MM.1S (cell line): ENCODE measurements around the gene METTL22.

Source experiments
- DNase-seq: peaks from one replicate; pipeline ENCODE4 v3.0.0-alpha.2; 2015
- H2AFZ ChIP-seq: fragments of 300-600 bp; sonication (generic); 2 replicates; pipeline ENCODE4 v1.6.0; 2016; ENCODE audit warnings: antibody characterized with exemption, low read length
- H3F3A ChIP-seq: fragments of 300-600 bp; sonication (generic); 2 replicates; pipeline ENCODE4 v1.6.1; 2016; ENCODE audit warnings: mild to moderate bottlenecking, antibody characterized with exemption, low read length, moderate library complexity, mixed read lengths; ENCODE audit not compliant: insufficient read depth
- H3K27ac ChIP-seq: fragments of 300-600 bp; sonication (generic); 2 replicates; pipeline ENCODE4 v1.5.1; 2016; ENCODE audit warnings: mild to moderate bottlenecking, low read length
- H3K27me3 ChIP-seq: fragments of 300-600 bp; sonication (generic); replicated peaks from 2 replicates; pipeline ENCODE4 v1.6.0; 2016; ENCODE audit warnings: low read length; ENCODE audit not compliant: insufficient read depth
- H3K36me3 ChIP-seq: fragments of 300-600 bp; sonication (generic); replicated peaks from 2 replicates; pipeline ENCODE4 v1.6.1; 2016; ENCODE audit warnings: mild to moderate bottlenecking, low read length, mixed read lengths; ENCODE audit not compliant: insufficient read depth
- H3K4me1 ChIP-seq: fragments of 300-600 bp; sonication (generic); 2 replicates; pipeline ENCODE4 v1.6.1; 2016; ENCODE audit warnings: low read length, mixed read lengths
- H3K4me2 ChIP-seq: fragments of 300-600 bp; sonication (generic); 2 replicates; pipeline ENCODE4 v1.6.0; 2016; ENCODE audit warnings: low read depth, low read length
- H3K4me3 ChIP-seq: fragments of 300-600 bp; sonication (generic); 2 replicates; pipeline ENCODE4 v1.5.1; 2016; ENCODE audit warnings: low read length, mixed read lengths
- H3K79me2 ChIP-seq: fragments of 300-600 bp; sonication (generic); 2 replicates; pipeline ENCODE4 v1.6.1; 2016; ENCODE audit warnings: mixed run types, low read length, mixed read lengths
- H3K9ac ChIP-seq: fragments of 300-600 bp; sonication (generic); 2 replicates; pipeline ENCODE4 v1.6.1; 2016; ENCODE audit warnings: low read length, mixed read lengths
- H3K9me2 ChIP-seq: fragments of 300-600 bp; sonication (generic); replicated peaks from 2 replicates; pipeline ENCODE4 v1.6.1; 2016; ENCODE audit warnings: mild to moderate bottlenecking, low read length, mixed read lengths; ENCODE audit not compliant: insufficient read depth
- H3K9me3 ChIP-seq: fragments of 300-600 bp; sonication (generic); replicated peaks from 2 replicates; pipeline ENCODE4 v1.6.1; 2016; ENCODE audit warnings: mild to moderate bottlenecking, low read length, mixed read lengths; ENCODE audit not compliant: insufficient read depth
- H4K20me1 ChIP-seq: fragments of 300-600 bp; sonication (generic); 2 replicates; pipeline ENCODE4 v1.6.1; 2016; ENCODE audit warnings: mild to moderate bottlenecking, low read length, moderate library complexity, mixed read lengths; ENCODE audit not compliant: insufficient read depth
- CTCF ChIP-seq: fragments of 300-600 bp; sonication (generic); IDR thresholded peaks from 2 replicates; pipeline ENCODE4 v1.5.1; 2016; ENCODE audit warnings: antibody characterized with exemption, low read length, mixed read lengths
- EZH2 ChIP-seq: fragments of 300-600 bp; sonication (generic); optimal IDR thresholded peaks from 2 replicates; pipeline ENCODE3; 2017; ENCODE audit warnings: low read depth, mild to moderate bottlenecking, antibody characterized with exemption, low read length, mixed read lengths
- EZH2phosphoT487 ChIP-seq: fragments of 300-600 bp; sonication (generic); IDR thresholded peaks from 2 replicates; pipeline ENCODE4 v1.6.1; 2018; ENCODE audit warnings: antibody characterized with exemption, low read length

METTL22 gene

DNA sequence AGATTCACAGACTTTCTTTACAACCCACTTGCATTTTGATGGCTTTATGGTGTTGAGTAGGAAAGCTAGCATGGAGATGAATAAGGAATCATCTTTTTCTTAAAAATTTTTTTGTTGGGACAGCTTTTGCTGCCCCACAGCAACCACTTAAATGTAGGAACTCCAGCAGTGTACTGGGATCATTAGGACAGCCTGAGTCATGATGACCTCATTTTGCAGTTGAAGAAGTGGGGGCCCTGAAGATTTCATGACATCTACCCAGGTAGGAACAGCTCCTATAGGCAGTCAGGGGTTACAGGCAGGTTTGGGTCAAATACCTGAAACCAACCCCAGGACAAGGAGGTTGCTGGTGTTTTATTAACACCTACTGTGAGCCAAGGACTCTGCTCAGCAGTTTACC is 2.1 kb downstream of the METTL22 start:
- Histone ChIP-seq H3K4me3 (no peak overlapping the region), H4K20me1 (no peaks in the 10 kb centered on the region), H3K79me2 (peaks cover 52% of the 10 kb centered on the region), H3K9ac (no peak overlapping the region), H3K9me3 (no peaks in the 10 kb centered on the region), H3F3A (no peaks in the 10 kb centered on the region), H3K27ac (no peak overlapping the region), H3K36me3 (peaks cover 3% of the 10 kb centered on the region), H3K4me2 (no peak overlapping the region), H2AFZ (no peak overlapping the region), H3K27me3 (no peaks in the 10 kb centered on the region), H3K9me2 (no peaks in the 10 kb centered on the region), H3K4me1 (no peaks in the 10 kb centered on the region)
- DNase-seq, result no peak
- TF ChIP-seq CTCF (no peak), EZH2 (no peak), EZH2phosphoT487 (no peak)

GRCh38 chr16:8625491-8626087 is 4.1 kb downstream of the METTL22 start:
- Histone ChIP-seq H3K4me2 (no peak overlapping the region), H3K79me2 (peaks cover 52% of the 10 kb centered on the region), H3K9ac (no peak overlapping the region), H3F3A (no peaks in the 10 kb centered on the region), H3K9me3 (no peaks in the 10 kb centered on the region), H3K27me3 (no peaks in the 10 kb centered on the region), H3K4me1 (no peaks in the 10 kb centered on the region), H3K9me2 (no peaks in the 10 kb centered on the region), H3K4me3 (no peak overlapping the region), H3K27ac (no peak overlapping the region), H2AFZ (no peak overlapping the region), H4K20me1 (no peaks in the 10 kb centered on the region), H3K36me3 (peaks cover 3% of the 10 kb centered on the region)
- DNase-seq, result no peak
- TF ChIP-seq CTCF (no peak), EZH2 (no peak), EZH2phosphoT487 (no peak)

DNA sequence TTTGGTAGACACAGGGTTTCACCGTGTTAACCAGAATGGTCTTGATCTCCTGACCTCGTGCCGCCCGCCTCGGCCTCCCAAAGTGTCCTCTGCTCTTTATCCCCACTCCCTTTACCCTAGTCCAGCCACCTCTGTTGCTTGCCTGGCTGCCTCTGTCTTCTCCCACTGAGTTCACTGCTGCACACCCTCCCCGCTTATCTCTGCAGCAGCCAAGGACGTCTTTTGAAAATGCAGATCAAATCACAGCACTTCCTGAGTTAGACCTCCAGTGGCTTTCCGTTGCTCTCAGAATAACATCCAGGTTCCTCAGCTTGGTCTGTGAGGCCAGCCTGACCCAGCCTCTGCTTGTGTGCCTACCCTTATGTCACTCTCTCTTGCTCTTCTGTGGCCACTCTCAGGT is 5.4 kb downstream of the METTL22 start:
- DNase-seq, result no peak
- no peaks in the 10 kb centered on the region for H3K4me1 ChIP-seq
- no peak overlapping the region for H3K4me2 ChIP-seq
- no peak overlapping the region for H3K4me3 ChIP-seq
- H3K9me2 ChIP-seq, result no peaks in the 10 kb centered on the region
- H3F3A ChIP-seq, result no peaks in the 10 kb centered on the region
- TF ChIP-seq CTCF, result no peak
- no peak for TF ChIP-seq EZH2phosphoT487
- TF ChIP-seq EZH2, result no peak
- no peaks in the 10 kb centered on the region for H3K9me3 ChIP-seq
- no peaks in the 10 kb centered on the region for H4K20me1 ChIP-seq
- no peak overlapping the region for H2AFZ ChIP-seq
- H3K9ac ChIP-seq, result no peak overlapping the region
- no peaks in the 10 kb centered on the region for H3K27me3 ChIP-seq
- H3K36me3 ChIP-seq, result peaks cover 7% of the 10 kb centered on the region
- H3K27ac ChIP-seq, result no peak overlapping the region
- peaks cover 48% of the 10 kb centered on the region for H3K79me2 ChIP-seq
